HepG2 (cell line): ENCODE data around the gene SLC35A1. TPM values are rescaled to one million over a fixed set of nuclear protein-coding genes. Genes with fewer than 3 reads are reported as not detected.

ENCODE experiments used
- ATAC-seq: fragments of 200-7000 bp; cut with Tn5 transposase; 3 replicates; pipeline ENCODE4 v1.9.1; 2020; ENCODE audit warnings: mild to moderate bottlenecking, moderate library complexity
- BruUV-seq: library from RNA; stranded (reverse); fragments of 400-500 nt; replicated peaks from 2 replicates; lab custom pipeline; 2021; lab: Mats Ljungman, UMichigan
- CTCF ChIA-PET: fragments of 300-600 bp; formaldehyde crosslinking; extraction: SDS; loops from one replicate; lab custom pipeline; 2021; ENCODE audit warnings: low total read pairs, inconsistent platforms, low intra/inter-chr PET ratio; lab: Yijun Ruan, JAX
- POLR2A ChIA-PET: fragments of 350-600 bp; sonication (Branson Sonifier 250); formaldehyde crosslinking; loops from one replicate; lab custom pipeline; 2020; ENCODE audit warnings: antibody characterized with exemption, inconsistent platforms; lab: Yijun Ruan, JAX
- DNase-seq: peaks from one replicate; pipeline ENCODE4 v3.0.0-alpha.2; 2015; ENCODE audit warnings: low spot score
- FAIRE-seq: peaks from 3 replicates; lab custom pipeline; 2011; peaks lifted over from hg19 to GRCh38; lab: Jason Lieb, UNC
- H2AFZ ChIP-seq: one replicate; pipeline ENCODE4 v1.6.1; 2011; ENCODE audit warnings: low read length, inconsistent platforms
- H3K27ac ChIP-seq: fragments of 300-600 bp; 3 replicates; pipeline ENCODE4 v1.8.0; 2011; ENCODE audit warnings: mixed run types, mild to moderate bottlenecking, mixed read lengths, low read length, inconsistent platforms; ENCODE audit not compliant: insufficient read depth; ENCODE audit errors: extremely low read length
- H3K27me3 ChIP-seq, 2 experiments: fragments of 200-600 bp in 1 of 2; 2 replicates in 1 of 2; 3 replicates in 1 of 2; pipeline versions ENCODE4 v1.6.0 to v1.8.0; 2011; ENCODE audit warnings: low read length in 2 of 2, mild to moderate bottlenecking in 2 of 2, moderate library complexity in 2 of 2, inconsistent platforms in 1 of 2; ENCODE audit not compliant: insufficient read depth in 2 of 2, control insufficient read depth in 1 of 2
- H3K36me3 ChIP-seq, 2 experiments: fragments of 200-600 bp in 1 of 2; replicated peaks in 1 of 2; 2 replicates in 1 of 2; 3 replicates in 1 of 2; pipeline versions ENCODE4 v1.5.1 to v1.8.0; 2011; ENCODE audit warnings: low read length in 2 of 2, inconsistent platforms in 1 of 2; ENCODE audit not compliant: insufficient read depth in 2 of 2, control insufficient read depth in 1 of 2
- H3K4me1 ChIP-seq: 2 replicates; pipeline ENCODE4 v1.5.1; 2012; ENCODE audit warnings: low read length, inconsistent platforms; ENCODE audit not compliant: insufficient read depth
- H3K4me2 ChIP-seq: 2 replicates; pipeline ENCODE4 v1.6.0; 2011; ENCODE audit warnings: low read depth, low read length, inconsistent platforms
- H3K4me3 ChIP-seq, 3 experiments: fragments of 200-600 bp in 1 of 3; sonication (generic), shearing (Covaris generic) in 1 of 3; replicated peaks in 1 of 3; 2 replicates each; pipeline ENCODE4 v1.5.1; 2011 to 2016; ENCODE audit warnings: low read length in 3 of 3, inconsistent platforms in 2 of 3, low read depth in 2 of 3, mild to moderate bottlenecking in 2 of 3, control low read depth in 1 of 3, mixed read lengths in 1 of 3; ENCODE audit not compliant: insufficient read depth in 1 of 3
- H3K79me2 ChIP-seq: one replicate; pipeline ENCODE4 v1.6.1; 2011; ENCODE audit warnings: low read length, inconsistent platforms; ENCODE audit not compliant: insufficient read depth
- H3K9ac ChIP-seq: 2 replicates; pipeline ENCODE4 v1.6.0; 2011; ENCODE audit warnings: mild to moderate bottlenecking, low read depth, low read length, inconsistent platforms; ENCODE audit not compliant: insufficient read depth
- H3K9me3 ChIP-seq: 2 replicates; pipeline ENCODE4 v1.5.1; 2012; ENCODE audit warnings: mild to moderate bottlenecking, low read length
- H4K20me1 ChIP-seq: 2 replicates; pipeline ENCODE4 v1.6.0; 2011; ENCODE audit warnings: inconsistent platforms, mild to moderate bottlenecking, low read length, moderate library complexity; ENCODE audit not compliant: insufficient read depth
- HIC2 ChIP-seq: sonication (generic); formaldehyde crosslinking; IDR thresholded peaks from 2 replicates; pipeline ENCODE4 v1.9.0; 2022; ENCODE audit warnings: low read depth, missing genetic modification reagents
- HMGA1 ChIP-seq: sonication (generic); formaldehyde crosslinking; conservative IDR thresholded peaks from 2 replicates; pipeline ENCODE4 v1.4.0; 2020; ENCODE audit warnings: missing genetic modification reagents
- KLF16 ChIP-seq, 2 experiments: sonication (generic) in 1 of 2; formaldehyde crosslinking in 1 of 2; IDR thresholded peaks; 2 replicates each; pipeline versions ENCODE4 v1.6.1 to v1.8.0; 2016 to 2023; ENCODE audit warnings: missing genetic modification reagents in 2 of 2, missing compliant biosample characterization in 1 of 2
- NFIC ChIP-seq: IDR thresholded peaks from 2 replicates; pipeline ENCODE4 v1.6.1; 2012; ENCODE audit warnings: mild to moderate bottlenecking, low read length, inconsistent platforms
- NFKB2 ChIP-seq: sonication (generic); formaldehyde crosslinking; IDR thresholded peaks from 2 replicates; pipeline ENCODE4 v1.4.0; 2020; ENCODE audit warnings: missing genetic modification reagents, borderline replicate concordance
- NRL ChIP-seq: sonication (generic); formaldehyde crosslinking; IDR thresholded peaks from 2 replicates; pipeline ENCODE4 v1.5.0; 2020; ENCODE audit warnings: missing genetic modification reagents, mild to moderate bottlenecking, moderate library complexity, borderline replicate concordance
- PRDM10 ChIP-seq: sonication (generic); formaldehyde crosslinking; IDR thresholded peaks from 2 replicates; pipeline ENCODE4 v1.4.0; 2020; ENCODE audit warnings: low read depth, missing genetic modification reagents
- ZFAT ChIP-seq: sonication (generic); formaldehyde crosslinking; conservative IDR thresholded peaks from 2 replicates; pipeline ENCODE4 v1.8.1; 2023; ENCODE audit warnings: missing genetic modification reagents, inconsistent platforms
- ZFP82 ChIP-seq: sonication (generic); formaldehyde crosslinking; IDR thresholded peaks from 2 replicates; pipeline ENCODE4 v1.5.1; 2020; ENCODE audit warnings: mild to moderate bottlenecking, missing genetic modification reagents, borderline replicate concordance
- ZNF557 ChIP-seq: sonication (generic); formaldehyde crosslinking; IDR thresholded peaks from 2 replicates; pipeline ENCODE4 v1.4.0; 2020; ENCODE audit warnings: missing genetic modification reagents
- WGBS: methylation state at CpG from one replicate; pipeline ENCODE4 v1.1.6; 2017; ENCODE audit warnings: low lambda C conversion rate; 5-methylcytosine and 5-hydroxymethylcytosine counted together
- in situ Hi-C: cut with HindIII; loops from 2 replicates; pipeline ENCODE4 v1.10.0; 2017; ENCODE audit warnings: low pct_unique_long_range_greater_than_20kb; ENCODE audit not compliant: extremely low pct_ligation_motif_present
- intact Hi-C: fragments of 100-400 bp; cut with micrococcal nuclease; formaldehyde crosslinking; loops from one replicate; pipeline ENCODE4 v1.10.0; 2022; ENCODE audit not compliant: unreplicated experiment
- polyA plus RNA-seq, 8 experiments: library from polyadenylated mRNA; depleted of rRNA in 3 of 8; stranded (reverse) in 7 of 8; unstranded in 1 of 8; fragments of >200 nt; fragmentation: Illumina TruSeq in 4 of 8; extraction: Trizol in 4 of 8; gene quantifications; 2 replicates each; pipeline versions ENCODE4 v1.2.1 to v1.2.3, GENCODE V29; 2011 to 2016; ENCODE audit warnings: low read depth in 4 of 8, missing spikeins in 1 of 8, mixed read lengths in 1 of 8; ENCODE audit not compliant: insufficient read depth in 1 of 8
- total RNA-seq, 5 experiments: library from RNA; depleted of rRNA; stranded (reverse); fragments of >200 nt; fragmentation: Illumina TruSeq; extraction: Trizol; gene quantifications; 2 replicates each; pipeline ENCODE4 v1.2.3, GENCODE V29; 2016; ENCODE audit warnings: low read depth in 1 of 5

The SLC35A1 gene
- total and polyA plus RNA-seq, 2 of the 13 experiments (the other 11 are each of a cell fraction or from before 2014, with no cell fraction given), result 24.8 to 25.1 TPM

- TF ChIP-seq PRDM10 (no peak), ZFP82 (CRISPR knock-in tag) (no peak)
These were observed 68.3 kb downstream of the SLC35A1 start (continued) for GRCh38 chr6:87541041-87541440.

- H3K79me2 ChIP-seq, result peaks cover 4% of the 10 kb centered on the region
- TF ChIP-seq HIC2 (CRISPR knock-in tag), result no peak
- TF ChIP-seq NFKB2 (CRISPR knock-in tag), result no peak
- no peak for TF ChIP-seq HMGA1
- no peak for TF ChIP-seq NRL
- TF ChIP-seq NFIC, result no peak
- no peak for TF ChIP-seq ZNF557 (CRISPR knock-in tag)
- no peak for TF ChIP-seq KLF16 (CRISPR knock-in tag; IDR thresholded peaks at IDR 0.05)
- no peak for TF ChIP-seq ZFAT
- TF ChIP-seq, all 625 proteins: peak for 0
- ChIA-PET POLR2A (no interaction called here), CTCF (no interaction called here)
- Histone ChIP-seq H3K9ac (no peak overlapping the region), H3K4me2 (no peak overlapping the region), H3K36me3 (peaks cover 4 to 63% of the 10 kb centered on the region in 2 experiments), H2AFZ (no peak overlapping the region), H3K9me3 (no peaks in the 10 kb centered on the region), H3K27me3 (no peaks in the 10 kb centered on the region), H3K27ac (no peak overlapping the region), H4K20me1 (no peaks in the 10 kb centered on the region), H3K4me1 (peaks cover 9% of the 10 kb centered on the region), H3K4me3 (no peak overlapping the region)
- intact Hi-C loops, result no loop called here
- BruUV-seq, result no TSS peak
- in situ Hi-C loops, result no loop called here
- WGBS, result 98% methylated on average over 2 of the region's 2 CpGs
- DNase-seq (no peak), FAIRE-seq (no peak), ATAC-seq (no peak)
These were observed 69.0 kb downstream of the SLC35A1 start for GRCh38 chr6:87541744-87542143.
